ENCODE results near the gene SFXN1. TPM values are rescaled to one million over a fixed set of nuclear protein-coding genes. Genes with fewer than 3 reads are reported as not detected.

SFXN1 gene
- polyA plus RNA-seq, 3 donors, result 5.8 to 10.3 (median 8.3) TPM

GRCh38 chr5:175539936-175540335, 61.6 kb downstream of the SFXN1 start:
- Histone ChIP-seq H3K27me3 (ENCODE audit: control insufficient read depth in 2 of 2, insufficient read depth in 2 of 2, low read length in 2 of 2) (no peaks in the 10 kb centered on the region), H3K9ac (ENCODE audit: insufficient read depth, low read length, poor library complexity, severe bottlenecking) (no peak overlapping the region), H3K4me3 (replicated peaks in 1 of 3; ENCODE audit: low read depth in 2 of 3, low read length in 3 of 3) (no peak overlapping the region), H3K36me3 (replicated peaks in 1 of 2; ENCODE audit: control insufficient read depth in 1 of 2, insufficient read depth in 2 of 2, low read length in 2 of 2) (no peaks in the 10 kb centered on the region), H3K9me3 (replicated peaks in 1 of 2; ENCODE audit: control insufficient read depth in 1 of 2, insufficient read depth in 1 of 2, low read length in 2 of 2) (no peaks in the 10 kb centered on the region), H3K4me1 (ENCODE audit: control insufficient read depth in 1 of 2, insufficient read depth in 2 of 2, low read length in 2 of 2) (peaks cover 4 to 9% of the 10 kb centered on the region in 2 donors), H4K20me1 (ENCODE audit: insufficient read depth, low read length) (no peaks in the 10 kb centered on the region), H2AFZ (ENCODE audit: insufficient read depth, low read depth, low read length, poor library complexity, severe bottlenecking) (no peak overlapping the region), H3K4me2 (replicated peaks; ENCODE audit: extremely low read depth, low read length, poor library complexity, severe bottlenecking) (no peak overlapping the region), H3K27ac (ENCODE audit: low read depth in 1 of 2, low read length in 2 of 2) (no peak overlapping the region), H3K79me2 (ENCODE audit: insufficient read depth, low read length) (no peaks in the 10 kb centered on the region)
- H3K9me3 Mint-ChIP-seq, result peaks cover 0 to 1% (median 0%) of the 10 kb centered on the region in 7 donors
- H3K27ac Mint-ChIP-seq, result no peak overlapping the region
- WGBS (ENCODE audit: insufficient coverage), result no CpG with 5 or more reads among the region's 2 CpGs
- DNase-seq, result no peak
- H3K4me3 Mint-ChIP-seq, result no peak overlapping the region
- H3K36me3 Mint-ChIP-seq, result no peaks in the 10 kb centered on the region
- peaks cover 10% of the 10 kb centered on the region for H3K4me1 Mint-ChIP-seq
- H3K27me3 Mint-ChIP-seq (ENCODE audit: low read depth in 3 of 3), result peaks cover under 1 to 8% (median 2%) of the 10 kb centered on the region in 3 donors
- no peak for TF ChIP-seq CTCF (IDR thresholded peaks at IDR 0.05)
- intact Hi-C loops (cut with micrococcal nuclease), result loop anchor here in 1 of 2 donors (10.0 kb wide), 1 partner anchor 335 kb away; the partner anchor contains the start of gene CPLX2

GRCh38 chr5:175541264-175541663, 62.9 kb downstream of the SFXN1 start:
- Histone ChIP-seq H3K4me2 (replicated peaks; ENCODE audit: extremely low read depth, low read length, poor library complexity, severe bottlenecking) (no peak overlapping the region), H3K79me2 (ENCODE audit: insufficient read depth, low read length) (no peaks in the 10 kb centered on the region), H4K20me1 (ENCODE audit: insufficient read depth, low read length) (no peaks in the 10 kb centered on the region), H2AFZ (ENCODE audit: insufficient read depth, low read depth, low read length, poor library complexity, severe bottlenecking) (no peak overlapping the region), H3K4me3 (replicated peaks in 1 of 3; ENCODE audit: low read depth in 2 of 3, low read length in 3 of 3) (no peak overlapping the region), H3K27me3 (ENCODE audit: control insufficient read depth in 2 of 2, insufficient read depth in 2 of 2, low read length in 2 of 2) (no peaks in the 10 kb centered on the region), H3K9ac (ENCODE audit: insufficient read depth, low read length, poor library complexity, severe bottlenecking) (no peak overlapping the region), H3K27ac (ENCODE audit: low read depth in 1 of 2, low read length in 2 of 2) (no peak overlapping the region), H3K36me3 (replicated peaks in 1 of 2; ENCODE audit: control insufficient read depth in 1 of 2, insufficient read depth in 2 of 2, low read length in 2 of 2) (no peaks in the 10 kb centered on the region), H3K4me1 (ENCODE audit: control insufficient read depth in 1 of 2, insufficient read depth in 2 of 2, low read length in 2 of 2) (no peaks in the 10 kb centered on the region), H3K9me3 (replicated peaks in 1 of 2; ENCODE audit: control insufficient read depth in 1 of 2, insufficient read depth in 1 of 2, low read length in 2 of 2) (no peaks in the 10 kb centered on the region)
- peaks cover 4 to 8% (median 5%) of the 10 kb centered on the region in 3 donors for H3K27me3 Mint-ChIP-seq (ENCODE audit: low read depth in 3 of 3)
- WGBS (ENCODE audit: insufficient coverage), result 100% methylated on average over 3 of the region's 4 CpGs
- intact Hi-C loops (cut with micrococcal nuclease), result no loop called here
- peaks cover 4% of the 10 kb centered on the region for H3K4me1 Mint-ChIP-seq
- peaks cover 0 to 1% (median 0%) of the 10 kb centered on the region in 7 donors for H3K9me3 Mint-ChIP-seq
- no peak for TF ChIP-seq CTCF (IDR thresholded peaks at IDR 0.05)
- H3K36me3 Mint-ChIP-seq, result no peaks in the 10 kb centered on the region
- DNase-seq, result no peak
- no peak overlapping the region for H3K4me3 Mint-ChIP-seq
- H3K27ac Mint-ChIP-seq, result no peak overlapping the region

Data from CD14-positive monocyte (primary cell).